Type B pancreatic cell (in vitro differentiated cells): Measurements from ENCODE around the gene SMC6. TPM values are rescaled to one million over a fixed set of nuclear protein-coding genes. Genes with fewer than 3 reads are reported as not detected.

Experiments used
- DNase-seq: peaks from one replicate; pipeline ENCODE4 v3.0.0; 2021; ENCODE audit warnings: mixed read lengths; ENCODE audit not compliant: unreplicated experiment; ENCODE audit errors: extremely low spot score
- H3K27ac Mint-ChIP-seq: 2 replicates; pipeline ENCODE4 v1.8.0; 2021; ENCODE audit warnings: mild to moderate bottlenecking, mixed read lengths
- H3K27me3 Mint-ChIP-seq: 2 replicates; pipeline ENCODE4 v1.8.0; 2021; ENCODE audit warnings: mixed read lengths
- H3K36me3 Mint-ChIP-seq: 2 replicates; pipeline ENCODE4 v1.8.0; 2021; ENCODE audit warnings: mixed read lengths
- H3K4me1 Mint-ChIP-seq: one replicate; pipeline ENCODE4 v1.8.0; 2021; ENCODE audit warnings: mixed read lengths; ENCODE audit not compliant: unreplicated experiment
- H3K4me3 Mint-ChIP-seq: 2 replicates; pipeline ENCODE4 v1.8.0; 2021; ENCODE audit warnings: mild to moderate bottlenecking, mixed read lengths
- H3K9me3 Mint-ChIP-seq: 2 replicates; pipeline ENCODE4 v1.8.0; 2021; ENCODE audit warnings: mixed read lengths
- CTCF ChIP-seq: fragments of 200-600 bp; sonication (generic); conservative IDR thresholded peaks from 2 replicates; pipeline ENCODE4 v1.5.0; 2021; ENCODE audit warnings: antibody characterized with exemption, mild to moderate bottlenecking
- total RNA-seq: library from RNA; stranded (reverse); gene quantifications from 2 replicates; pipeline ENCODE4 v1.2.1, GENCODE V29; 2021; ENCODE audit warnings: low replicate concordance

Gene SMC6
- total RNA-seq, 1 donor from 2014 or later: 30.5 TPM

- no peak for DNase-seq
- H3K27me3 Mint-ChIP-seq: no peaks in the 10 kb centered on the region
- no peak overlapping the region for H3K27ac Mint-ChIP-seq
- H3K9me3 Mint-ChIP-seq: no peaks in the 10 kb centered on the region
- peaks cover 9% of the 10 kb centered on the region for H3K36me3 Mint-ChIP-seq
- no peak for TF ChIP-seq CTCF
- no peaks in the 10 kb centered on the region for H3K4me1 Mint-ChIP-seq
- H3K4me3 Mint-ChIP-seq: no peak overlapping the region
Observed at GRCh38 chr2:17717666-17718065, 35.9 kb downstream of the SMC6 start.

DNA sequence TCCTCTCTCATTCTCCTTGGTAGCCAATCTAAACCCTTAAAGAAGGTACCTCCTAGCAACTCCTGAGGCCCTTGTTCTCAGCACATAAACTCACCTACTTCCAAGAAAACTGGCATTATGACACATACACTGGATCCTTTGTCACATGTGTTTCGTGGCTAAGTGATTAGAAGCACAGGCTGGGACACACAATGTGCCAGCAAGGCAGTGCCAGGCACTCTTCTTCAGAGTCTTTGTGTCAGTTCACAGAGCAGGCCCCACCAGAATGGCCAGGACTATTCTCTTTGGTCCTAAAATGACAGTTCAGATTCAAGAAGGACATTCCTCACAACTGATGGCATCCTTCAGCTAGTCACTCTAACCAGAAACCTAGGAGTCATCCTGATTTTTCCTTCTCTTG lies 40.3 kb downstream of the SMC6 start:
- no peaks in the 10 kb centered on the region for H3K9me3 Mint-ChIP-seq
- H3K27me3 Mint-ChIP-seq: no peaks in the 10 kb centered on the region
- H3K27ac Mint-ChIP-seq: no peak overlapping the region
- TF ChIP-seq CTCF: no peak
- H3K36me3 Mint-ChIP-seq: peaks cover 13% of the 10 kb centered on the region
- DNase-seq: no peak
- H3K4me1 Mint-ChIP-seq: no peaks in the 10 kb centered on the region
- H3K4me3 Mint-ChIP-seq: no peak overlapping the region

DNA sequence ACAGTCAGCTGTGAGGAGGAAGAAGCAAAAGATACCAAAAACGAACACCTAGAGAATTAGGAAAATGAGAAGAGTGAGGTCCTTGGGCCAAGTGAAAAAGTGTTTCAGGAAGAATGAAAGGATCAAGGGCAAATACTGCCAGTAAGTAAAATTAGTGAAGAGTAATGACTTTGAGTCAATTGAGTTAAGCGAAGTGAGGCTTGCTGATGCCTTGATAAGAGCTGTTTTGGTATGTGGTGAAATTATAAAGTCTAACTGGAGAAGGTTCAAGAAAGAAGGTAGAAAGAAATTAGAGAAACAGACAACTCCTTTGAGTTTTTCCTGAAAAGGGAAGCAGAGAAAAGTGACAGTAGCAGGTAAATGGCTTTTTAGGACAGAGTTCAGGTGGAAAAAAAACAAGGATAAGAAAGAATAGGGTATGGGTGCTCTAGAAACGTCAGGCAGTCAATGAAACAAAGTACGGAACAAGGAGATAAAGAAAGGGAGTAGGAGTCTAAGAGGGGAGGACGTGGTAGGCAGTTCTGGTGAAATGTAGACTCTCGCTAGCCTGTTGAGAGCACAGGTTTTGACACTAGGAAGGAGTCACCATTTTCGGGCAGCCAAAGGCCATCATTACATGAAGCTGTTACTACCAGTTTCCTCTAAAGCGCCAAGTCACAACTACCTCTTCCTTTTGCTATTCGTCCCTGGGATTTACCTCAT lies 42.9 kb downstream of the SMC6 start:
- DNase-seq: no peak
- H3K4me3 Mint-ChIP-seq: no peak overlapping the region
- no peaks in the 10 kb centered on the region for H3K27me3 Mint-ChIP-seq
- no peaks in the 10 kb centered on the region for H3K9me3 Mint-ChIP-seq
- no peaks in the 10 kb centered on the region for H3K4me1 Mint-ChIP-seq
- H3K36me3 Mint-ChIP-seq: peaks cover 13% of the 10 kb centered on the region
- no peak for TF ChIP-seq CTCF
- H3K27ac Mint-ChIP-seq: no peak overlapping the region

GRCh38 chr2:17709897-17710296 lies 43.7 kb downstream of the SMC6 start:
- Mint-ChIP-seq H3K9me3 (no peaks in the 10 kb centered on the region), H3K27ac (no peak overlapping the region)
- no peak for DNase-seq

GRCh38 chr2:17708501-17708900 lies 45.1 kb downstream of the SMC6 start:
- H3K9me3 Mint-ChIP-seq: no peaks in the 10 kb centered on the region
- no peaks in the 10 kb centered on the region for H3K4me1 Mint-ChIP-seq
- no peak overlapping the region for H3K27ac Mint-ChIP-seq
- no peak overlapping the region for H3K4me3 Mint-ChIP-seq
- H3K27me3 Mint-ChIP-seq: no peaks in the 10 kb centered on the region
- DNase-seq: no peak
- no peak for TF ChIP-seq CTCF
- H3K36me3 Mint-ChIP-seq: peaks cover 5% of the 10 kb centered on the region

More at GRCh38 chr2:17709897-17710296, 43.7 kb downstream of the SMC6 start:
- H3K36me3 Mint-ChIP-seq: peaks cover 13% of the 10 kb centered on the region
- no peaks in the 10 kb centered on the region for H3K27me3 Mint-ChIP-seq
- H3K4me3 Mint-ChIP-seq: no peak overlapping the region
- TF ChIP-seq CTCF: no peak
- no peaks in the 10 kb centered on the region for H3K4me1 Mint-ChIP-seq
